Measurements from ENCODE around the gene BARD1. TPM values are rescaled to one million over a fixed set of nuclear protein-coding genes. Genes with fewer than 3 reads are reported as not detected.

Gene BARD1
- total and polyA plus RNA-seq, 2 of the 13 experiments (the other 11 are each of a cell fraction or from before 2014, with no cell fraction given), result 5.3 to 30.4 TPM

GRCh38 chr2:214809751-214810564, 475 bp upstream of the BARD1 start (continued):
- TF ChIP-seq ZNF687 (CRISPR knock-in tag; IDR thresholded peaks at IDR 0.05) (peak; percentile 94), ZNF34 (CRISPR knock-in tag; IDR thresholded peaks at IDR 0.05; ENCODE audit: borderline replicate concordance) (no peak), ZNF598 (CRISPR knock-in tag; IDR thresholded peaks at IDR 0.05; ENCODE audit: borderline replicate concordance) (no peak), BRCA1 (CRISPR knock-in tag; IDR thresholded peaks at IDR 0.05) (no peak), TBP (CRISPR knock-in tag; IDR thresholded peaks at IDR 0.05) (no peak), HMG20A (CRISPR knock-in tag; IDR thresholded peaks at IDR 0.05; ENCODE audit: borderline replicate concordance) (no peak), ZNF710 (CRISPR knock-in tag; IDR thresholded peaks at IDR 0.05; ENCODE audit: borderline replicate concordance) (0 out of 2 replicates have a peak, but pooled peaks have one; percentile 40), HIVEP1 (CRISPR knock-in tag; IDR thresholded peaks at IDR 0.05) (no peak), HMGXB3 (CRISPR knock-in tag; IDR thresholded peaks at IDR 0.05; ENCODE audit: borderline replicate concordance) (peak; percentile 60; the same call in 1 of the 2 replicates), ATF3 (CRISPR knock-in tag; IDR thresholded peaks at IDR 0.05) (0 out of 2 replicates have a peak, but pooled peaks have one; percentile 28), ARID2 (CRISPR knock-in tag; IDR thresholded peaks at IDR 0.05; ENCODE audit: borderline replicate concordance) (no peak), ZNF788 (CRISPR knock-in tag; IDR thresholded peaks at IDR 0.05; ENCODE audit: borderline replicate concordance) (peak; percentile 57; the same call in 1 of the 2 replicates), HOXD1 (CRISPR knock-in tag; IDR thresholded peaks at IDR 0.05) (no peak)
- TF ChIP-seq, protein P1, sequence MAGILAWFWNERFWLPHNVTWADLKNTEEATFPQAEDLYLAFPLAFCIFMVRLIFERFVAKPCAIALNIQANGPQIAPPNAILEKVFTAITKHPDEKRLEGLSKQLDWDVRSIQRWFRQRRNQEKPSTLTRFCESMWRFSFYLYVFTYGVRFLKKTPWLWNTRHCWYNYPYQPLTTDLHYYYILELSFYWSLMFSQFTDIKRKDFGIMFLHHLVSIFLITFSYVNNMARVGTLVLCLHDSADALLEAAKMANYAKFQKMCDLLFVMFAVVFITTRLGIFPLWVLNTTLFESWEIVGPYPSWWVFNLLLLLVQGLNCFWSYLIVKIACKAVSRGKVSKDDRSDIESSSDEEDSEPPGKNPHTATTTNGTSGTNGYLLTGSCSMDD (CRISPR knock-in tag; IDR thresholded peaks at IDR 0.05), result no peak
- TF ChIP-seq, protein P2, sequence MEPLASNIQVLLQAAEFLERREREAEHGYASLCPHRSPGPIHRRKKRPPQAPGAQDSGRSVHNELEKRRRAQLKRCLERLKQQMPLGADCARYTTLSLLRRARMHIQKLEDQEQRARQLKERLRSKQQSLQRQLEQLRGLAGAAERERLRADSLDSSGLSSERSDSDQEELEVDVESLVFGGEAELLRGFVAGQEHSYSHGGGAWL (CRISPR knock-in tag; IDR thresholded peaks at IDR 0.05), result peak; percentile 56; the same call in 1 of the 2 replicates
